Esophagus muscularis mucosa (tissue), 3 donors: ENCODE results near the gene NMNAT3.

Experiments used
- CTCF ChIP-seq, 3 experiments: fragments of 200-600 bp in 2 of 3; fragments of 450-650 bp in 1 of 3; sonication (generic) in 2 of 3; IDR thresholded peaks; one replicate each; pipeline ENCODE4 v1.5.1; 2017 to 2019; ENCODE audit warnings: antibody characterized with exemption in 3 of 3, mild to moderate bottlenecking in 2 of 3, moderate library complexity in 1 of 3
- POLR2A ChIP-seq: fragments of 450-650 bp; IDR thresholded peaks from one replicate; pipeline ENCODE4 v1.6.1; 2017; ENCODE audit warnings: antibody characterized with exemption, moderate library complexity, mild to moderate bottlenecking, low read depth

- TF ChIP-seq POLR2A (no peak), CTCF (IDR thresholded peaks at IDR 0.05) (no peak)
Observed at GRCh38 chr3:139721370-139721769, 43.6 kb upstream of the NMNAT3 start.
